LNCaP clone FGC (cell line): ENCODE measurements around the gene NDUFB3.

Experiments
- DNase-seq: peaks from one replicate; pipeline ENCODE4 v3.0.0-alpha.2; 2011; ENCODE audit warnings: low read depth
- H3K4me3 ChIP-seq: 2 replicates; pipeline ENCODE4 v1.5.1; 2011; ENCODE audit warnings: mild to moderate bottlenecking, low read depth, low read length, control low read depth
- CTCF ChIP-seq: IDR thresholded peaks from 2 replicates; pipeline ENCODE4 v1.5.1; 2012; ENCODE audit warnings: mild to moderate bottlenecking; ENCODE audit not compliant: control insufficient read depth, insufficient read depth; ENCODE audit errors: extremely low read depth

NDUFB3 gene

DNA sequence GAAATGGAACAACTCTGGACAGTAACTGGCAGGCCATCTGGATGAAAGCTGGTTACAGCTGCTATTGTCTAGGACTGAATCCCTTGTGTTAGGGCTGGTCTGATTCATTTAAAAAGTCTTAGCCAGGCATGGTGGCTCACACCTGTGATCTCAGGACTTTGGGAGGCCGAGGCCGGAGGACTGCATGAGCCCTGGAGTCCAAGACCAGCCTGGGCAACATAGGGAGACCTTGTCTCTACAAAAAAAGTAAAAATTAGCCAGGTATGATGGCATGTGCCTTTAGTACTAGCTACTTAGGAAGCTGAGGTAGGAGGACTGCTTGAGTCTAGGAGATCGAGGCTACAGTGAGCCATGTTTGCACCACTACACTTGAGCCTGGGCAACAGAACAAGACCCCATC is 28.7 kb downstream of the NDUFB3 start:
- no peak for DNase-seq
- no peak overlapping the region for H3K4me3 ChIP-seq
- no peak for TF ChIP-seq CTCF

- TF ChIP-seq CTCF: no peak
- no peak for DNase-seq
- H3K4me3 ChIP-seq: no peak overlapping the region
Measured at GRCh38 chr2:201105759-201106158, 34.0 kb downstream of the NDUFB3 start.

DNA sequence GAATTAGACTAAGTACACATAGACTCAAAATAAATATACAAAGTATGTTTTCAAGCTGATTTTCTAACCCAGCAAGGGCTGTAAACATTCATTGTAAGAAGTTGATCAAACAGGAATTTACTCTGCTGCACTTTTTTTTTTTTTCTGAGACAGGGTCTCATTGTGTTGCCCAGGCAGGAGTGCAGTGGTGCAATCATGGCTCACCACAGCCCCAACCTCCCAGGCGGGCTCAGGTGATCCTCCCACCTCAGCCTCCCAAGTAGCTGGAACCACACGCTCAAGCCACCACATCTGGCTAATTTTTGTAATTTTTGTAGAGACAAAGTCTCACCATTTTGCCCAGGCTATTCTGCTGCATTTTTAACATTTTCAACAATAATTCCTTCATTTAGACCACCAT is 35.8 kb downstream of the NDUFB3 start:
- no peak for DNase-seq
- no peak overlapping the region for H3K4me3 ChIP-seq
- no peak for TF ChIP-seq CTCF

GRCh38 chr2:201108341-201108740 is 36.5 kb downstream of the NDUFB3 start:
- no peak for DNase-seq
- H3K4me3 ChIP-seq: no peak overlapping the region
- TF ChIP-seq CTCF: no peak

DNA sequence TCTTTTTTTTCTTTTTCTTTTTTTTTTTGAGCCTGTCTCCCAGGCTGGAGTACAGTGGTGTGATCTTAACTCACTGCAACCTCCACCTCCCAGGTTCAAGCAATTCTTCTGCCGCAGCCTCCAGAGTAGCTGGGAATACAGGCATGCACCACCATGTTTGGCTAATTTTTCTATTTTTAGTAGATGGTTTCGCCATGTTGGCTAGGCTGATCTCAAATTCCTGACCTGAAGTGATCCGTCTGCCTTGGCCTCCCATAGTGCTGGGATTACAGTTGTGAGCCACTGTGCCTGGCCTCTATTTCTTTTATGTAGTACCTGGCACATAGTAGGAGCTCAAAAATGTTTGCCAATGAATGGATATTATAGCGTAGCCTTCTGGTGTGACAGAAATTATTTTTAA is 37.4 kb downstream of the NDUFB3 start:
- no peak overlapping the region for H3K4me3 ChIP-seq
- no peak for DNase-seq
- no peak for TF ChIP-seq CTCF

GRCh38 chr2:201110615-201111014 is 38.8 kb downstream of the NDUFB3 start:
- no peak overlapping the region for H3K4me3 ChIP-seq
- TF ChIP-seq CTCF: no peak
- no peak for DNase-seq

DNA sequence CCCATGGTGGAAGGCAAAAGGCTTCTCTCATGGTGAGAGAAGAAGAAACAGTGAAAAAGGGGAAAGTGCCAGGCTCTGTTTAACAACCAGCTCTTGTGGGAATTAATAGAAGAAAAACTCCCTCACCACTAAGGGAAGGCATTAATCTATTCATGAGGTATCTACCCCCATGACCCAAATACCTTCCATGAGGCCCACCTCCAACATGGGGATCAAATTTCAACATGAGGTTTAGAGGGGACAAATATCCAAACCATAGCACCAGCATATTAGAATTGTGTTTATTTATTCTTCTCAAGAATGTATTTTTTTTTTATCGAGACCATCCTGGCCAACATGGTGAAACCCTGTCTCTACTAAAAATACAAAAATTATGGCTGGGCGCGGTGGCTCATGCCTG is 39.3 kb downstream of the NDUFB3 start:
- H3K4me3 ChIP-seq: no peak overlapping the region
- TF ChIP-seq CTCF: no peak
- no peak for DNase-seq
